WI38 (cell line): ENCODE measurements around the gene CRYBA4.

Experiments used
- H3K4me3 ChIP-seq: 2 replicates; pipeline ENCODE4 v1.5.1; 2011; ENCODE audit warnings: low read depth, mild to moderate bottlenecking, control low read depth, low read length
- CTCF ChIP-seq: IDR thresholded peaks from 2 replicates; pipeline ENCODE4 v1.5.1; 2012; ENCODE audit warnings: low read depth, mild to moderate bottlenecking, control low read depth, low read length

CRYBA4 gene

DNA sequence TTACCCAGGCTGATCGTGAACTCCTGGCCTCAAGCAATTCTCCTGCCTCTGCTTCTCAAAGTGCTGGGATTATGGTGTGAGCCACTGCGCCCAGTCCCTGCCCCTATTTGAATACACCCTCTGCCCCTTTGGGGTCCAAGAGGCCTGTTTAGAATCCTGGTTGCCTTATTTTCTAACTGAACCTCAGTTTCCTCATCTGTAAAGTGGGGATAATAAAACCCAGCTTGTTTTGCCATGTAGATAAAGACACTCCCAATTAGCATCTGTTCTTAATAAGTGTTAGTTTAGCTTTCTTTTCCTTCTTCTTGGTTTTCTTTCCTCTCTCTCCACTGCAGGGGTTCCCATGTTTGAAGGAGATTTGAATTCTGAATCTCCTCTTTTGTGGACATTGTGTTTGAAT, 40.4 kb downstream of the CRYBA4 start:
- TF ChIP-seq CTCF = no peak
- H3K4me3 ChIP-seq = no peak overlapping the region

DNA sequence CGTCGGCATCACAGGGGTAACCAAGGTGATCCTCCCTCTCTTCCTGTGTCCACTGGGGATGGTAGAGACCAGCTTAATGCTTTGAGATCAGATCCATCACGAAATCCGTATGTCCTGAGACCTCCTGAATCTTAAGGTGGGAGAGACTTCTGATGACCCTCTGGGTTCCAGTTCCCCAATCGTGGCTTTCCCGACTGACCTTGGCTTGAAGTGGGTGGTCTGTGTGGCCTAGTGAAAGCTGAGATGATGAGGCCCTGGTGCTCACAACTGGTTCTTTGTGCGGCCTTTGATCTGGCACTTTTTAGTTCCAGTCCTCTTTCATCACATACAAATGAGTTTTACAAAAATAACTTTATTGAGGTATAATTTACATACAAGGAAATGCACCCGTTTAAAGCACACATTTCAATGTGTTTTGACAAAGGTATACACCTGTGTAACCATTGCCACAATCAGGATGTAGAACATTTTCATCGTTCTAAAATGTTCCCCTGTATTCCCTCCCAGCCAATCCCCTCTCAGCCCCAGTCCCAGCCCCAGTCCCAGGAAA, 41.7 kb downstream of the CRYBA4 start:
- H3K4me3 ChIP-seq = no peak overlapping the region
- TF ChIP-seq CTCF = no peak

GRCh38 chr22:26665813-26666231, 44.1 kb downstream of the CRYBA4 start:
- TF ChIP-seq CTCF = no peak
- H3K4me3 ChIP-seq = no peak overlapping the region

GRCh38 chr22:26667140-26667539, 45.4 kb downstream of the CRYBA4 start:
- no peak overlapping the region for H3K4me3 ChIP-seq
- no peak for TF ChIP-seq CTCF

- peak; percentile 67 for TF ChIP-seq CTCF
- no peak overlapping the region for H3K4me3 ChIP-seq
Observed at GRCh38 chr22:26669060-26669481, 47.3 kb downstream of the CRYBA4 start.

- H3K4me3 ChIP-seq = no peak overlapping the region
- no peak for TF ChIP-seq CTCF
Observed at GRCh38 chr22:26670459-26670858, 48.7 kb downstream of the CRYBA4 start.

GRCh38 chr22:26671317-26672059, 49.7 kb downstream of the CRYBA4 start:
- TF ChIP-seq CTCF = no peak

More at GRCh38 chr22:26671317-26672059, 49.7 kb downstream of the CRYBA4 start:
- H3K4me3 ChIP-seq = no peak overlapping the region
